Measurements from ENCODE around the gene KLHL11. TPM values are rescaled to one million over a fixed set of nuclear protein-coding genes. Genes with fewer than 3 reads are reported as not detected.
"Not testable (repeated sequence)": the region's sequence is repeated elsewhere in the genome, so short reads cannot be mapped to it uniquely, and the experiment has no call there.

KLHL11 gene
- total and polyA plus RNA-seq, 10 of the 15 experiments (the other 5 are each of a cell fraction or from before 2014, with no cell fraction given): 0.07 to 17.2 (median 10.1) TPM

DNA sequence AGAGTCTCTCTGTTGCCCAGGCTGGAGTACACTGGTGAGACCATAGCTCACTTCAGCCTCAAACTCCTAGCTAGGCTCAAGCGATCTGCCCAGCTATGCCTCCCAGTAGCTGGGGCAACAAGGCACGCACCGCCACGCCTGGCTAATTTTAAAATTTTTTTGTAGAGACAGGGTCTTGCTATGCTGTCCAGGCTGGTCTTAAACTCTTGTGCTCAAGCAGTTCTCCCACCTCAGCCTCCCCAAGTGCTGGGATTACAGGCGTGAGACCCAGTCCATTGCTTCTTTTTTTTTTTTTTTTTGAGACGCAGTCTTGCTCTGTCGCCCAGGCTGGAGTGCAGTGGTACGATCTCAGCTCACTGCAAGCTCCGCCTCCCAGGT lies 9.1 kb upstream of the KLHL11 start:
- RAD21 ChIA-PET (ENCODE audit: unreplicated experiment); H3K9ac ChIP-seq (ENCODE audit: control insufficient read depth, insufficient read depth, low read length); intact Hi-C loops (cut with micrococcal nuclease; ENCODE audit: unreplicated experiment); H2AFZ ChIP-seq (ENCODE audit: control insufficient read depth, low read depth, low read length); H3K27ac ChIP-seq (ENCODE audit: control insufficient read depth, insufficient read depth); H3K27me3 ChIP-seq (replicated peaks in 1 of 2; ENCODE audit: control insufficient read depth in 2 of 2, insufficient read depth in 2 of 2, low read length in 1 of 2); H3K4me1 ChIP-seq (ENCODE audit: control insufficient read depth, insufficient read depth, low read length); H4K20me1 ChIP-seq (ENCODE audit: control insufficient read depth, insufficient read depth); SMC1A ChIA-PET (ENCODE audit: uncharacterized antibody, unreplicated experiment); BruUV-seq (replicated peaks); FAIRE-seq; DNase-seq (ENCODE audit: low read depth, low spot score); H3K4me2 ChIP-seq (ENCODE audit: control insufficient read depth, insufficient read depth); ATAC-seq; POLR2A ChIA-PET; H3K79me2 ChIP-seq (ENCODE audit: control insufficient read depth, insufficient read depth, low read length); H3K4me3 ChIP-seq; CTCF ChIA-PET; H3K9me3 ChIP-seq (replicated peaks; ENCODE audit: control insufficient read depth, insufficient read depth, low read length); in situ Hi-C loops (cut with MboI): not testable (repeated sequence)
- WGBS (ENCODE audit: insufficient coverage, insufficient replicate concordance, low lambda C conversion rate, missing lambda C conversion rate): 100% methylated on average over 5 of the region's 9 CpGs
- peaks cover 33 to 34% of the 10 kb centered on the region in 2 experiments for H3K36me3 ChIP-seq (ENCODE audit: control insufficient read depth in 2 of 2, insufficient read depth in 2 of 2, low read length in 1 of 2)

DNA sequence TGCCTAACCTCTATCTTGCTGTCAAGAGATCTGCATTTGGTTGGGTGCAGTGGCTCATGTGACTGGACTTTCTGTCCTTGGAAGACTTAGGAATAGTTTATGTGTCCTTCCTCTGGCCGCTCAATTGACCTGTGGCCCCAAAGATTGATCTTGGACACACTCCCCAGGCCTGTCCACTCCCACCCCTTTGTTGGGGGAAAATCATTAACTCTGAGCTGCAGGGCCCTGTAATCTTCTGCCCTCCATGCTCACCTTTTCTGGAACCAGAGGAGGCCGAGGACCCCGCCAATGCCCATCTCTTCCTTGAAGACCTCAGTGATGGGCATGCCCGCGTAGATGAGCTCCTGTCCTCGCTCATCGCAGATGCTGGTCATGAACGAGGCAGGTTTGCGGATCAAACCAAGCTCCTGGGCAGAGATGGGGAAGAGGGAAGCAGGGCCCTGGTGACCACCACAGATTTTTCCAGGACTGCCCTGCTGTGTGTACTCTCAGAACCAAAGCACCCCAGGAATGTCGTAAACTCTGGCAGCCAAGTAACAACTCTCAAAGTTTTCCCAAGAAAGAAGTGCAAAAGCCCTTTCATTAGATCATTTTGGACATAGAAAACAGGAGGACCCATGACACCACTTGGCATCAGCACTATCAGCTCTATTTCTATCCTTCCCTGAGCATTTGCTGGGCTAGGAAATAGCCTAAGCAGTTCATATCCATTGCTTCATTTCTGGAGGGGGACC lies 8.5 kb upstream of the KLHL11 start:
- H3K79me2 ChIP-seq (ENCODE audit: control insufficient read depth, insufficient read depth, low read length): no peaks in the 10 kb centered on the region
- no peak for FAIRE-seq
- in situ Hi-C loops (cut with MboI) (no loop called here), intact Hi-C loops (cut with micrococcal nuclease; ENCODE audit: unreplicated experiment) (no loop called here)
- peaks cover 30 to 35% of the 10 kb centered on the region in 2 experiments for H3K36me3 ChIP-seq (ENCODE audit: control insufficient read depth in 2 of 2, insufficient read depth in 2 of 2, low read length in 1 of 2)
- WGBS (ENCODE audit: insufficient coverage, insufficient replicate concordance, low lambda C conversion rate, missing lambda C conversion rate): 99% methylated on average over 10 of the region's 10 CpGs
- H3K4me3 ChIP-seq: no peak overlapping the region
- ATAC-seq: no peak
- DNase-seq (ENCODE audit: low read depth, low spot score): no peak
- ChIA-PET RAD21 (ENCODE audit: unreplicated experiment) (no interaction called here), CTCF (no interaction called here), POLR2A (interaction anchor here (0.6 kb wide), 1 partner anchor 20 kb away, joined by 4 read pairs; no protein-coding TSS in a partner anchor), SMC1A (ENCODE audit: uncharacterized antibody, unreplicated experiment) (no interaction called here)
- H3K9ac ChIP-seq (ENCODE audit: control insufficient read depth, insufficient read depth, low read length): no peak overlapping the region
- H3K27ac ChIP-seq (ENCODE audit: control insufficient read depth, insufficient read depth): no peak overlapping the region
- H3K4me2 ChIP-seq (ENCODE audit: control insufficient read depth, insufficient read depth): no peak overlapping the region
- no peaks in the 10 kb centered on the region; the same call in 1 of the 2 replicates for H4K20me1 ChIP-seq (ENCODE audit: control insufficient read depth, insufficient read depth)
- H2AFZ ChIP-seq (ENCODE audit: control insufficient read depth, low read depth, low read length): no peak overlapping the region
- H3K27me3 ChIP-seq (replicated peaks in 1 of 2; ENCODE audit: control insufficient read depth in 2 of 2, insufficient read depth in 2 of 2, low read length in 1 of 2): no peaks in the 10 kb centered on the region
- no peaks in the 10 kb centered on the region for H3K4me1 ChIP-seq (ENCODE audit: control insufficient read depth, insufficient read depth, low read length)
- no TSS peak for BruUV-seq (replicated peaks)
- no peaks in the 10 kb centered on the region for H3K9me3 ChIP-seq (replicated peaks; ENCODE audit: control insufficient read depth, insufficient read depth, low read length)
- TF ChIP-seq STAT1 (conservative IDR thresholded peaks at IDR 0.05) (no peak), NFIC (IDR thresholded peaks at IDR 0.05; ENCODE audit: low read depth, low read length) (no peak), ZNF207 (IDR thresholded peaks at IDR 0.05; ENCODE audit: borderline replicate concordance) (no peak), EED (IDR thresholded peaks at IDR 0.05; ENCODE audit: low read depth) (no peak), LARP7 (IDR thresholded peaks at IDR 0.05) (no peak), MEF2B (IDR thresholded peaks at IDR 0.05; ENCODE audit: partially characterized antibody, poor library complexity, severe bottlenecking) (no peak), USF1 (IDR thresholded peaks at IDR 0.05; ENCODE audit: borderline replicate concordance, extremely low read length, insufficient read depth, low read depth, low read length) (no peak), ESRRA (IDR thresholded peaks at IDR 0.05; ENCODE audit: low read length) (no peak), BACH1 (IDR thresholded peaks at IDR 0.05; ENCODE audit: borderline replicate concordance) (no peak)
- TF ChIP-seq, protein P1, sequence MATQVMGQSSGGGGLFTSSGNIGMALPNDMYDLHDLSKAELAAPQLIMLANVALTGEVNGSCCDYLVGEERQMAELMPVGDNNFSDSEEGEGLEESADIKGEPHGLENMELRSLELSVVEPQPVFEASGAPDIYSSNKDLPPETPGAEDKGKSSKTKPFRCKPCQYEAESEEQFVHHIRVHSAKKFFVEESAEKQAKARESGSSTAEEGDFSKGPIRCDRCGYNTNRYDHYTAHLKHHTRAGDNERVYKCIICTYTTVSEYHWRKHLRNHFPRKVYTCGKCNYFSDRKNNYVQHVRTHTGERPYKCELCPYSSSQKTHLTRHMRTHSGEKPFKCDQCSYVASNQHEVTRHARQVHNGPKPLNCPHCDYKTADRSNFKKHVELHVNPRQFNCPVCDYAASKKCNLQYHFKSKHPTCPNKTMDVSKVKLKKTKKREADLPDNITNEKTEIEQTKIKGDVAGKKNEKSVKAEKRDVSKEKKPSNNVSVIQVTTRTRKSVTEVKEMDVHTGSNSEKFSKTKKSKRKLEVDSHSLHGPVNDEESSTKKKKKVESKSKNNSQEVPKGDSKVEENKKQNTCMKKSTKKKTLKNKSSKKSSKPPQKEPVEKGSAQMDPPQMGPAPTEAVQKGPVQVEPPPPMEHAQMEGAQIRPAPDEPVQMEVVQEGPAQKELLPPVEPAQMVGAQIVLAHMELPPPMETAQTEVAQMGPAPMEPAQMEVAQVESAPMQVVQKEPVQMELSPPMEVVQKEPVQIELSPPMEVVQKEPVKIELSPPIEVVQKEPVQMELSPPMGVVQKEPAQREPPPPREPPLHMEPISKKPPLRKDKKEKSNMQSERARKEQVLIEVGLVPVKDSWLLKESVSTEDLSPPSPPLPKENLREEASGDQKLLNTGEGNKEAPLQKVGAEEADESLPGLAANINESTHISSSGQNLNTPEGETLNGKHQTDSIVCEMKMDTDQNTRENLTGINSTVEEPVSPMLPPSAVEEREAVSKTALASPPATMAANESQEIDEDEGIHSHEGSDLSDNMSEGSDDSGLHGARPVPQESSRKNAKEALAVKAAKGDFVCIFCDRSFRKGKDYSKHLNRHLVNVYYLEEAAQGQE (IDR thresholded peaks at IDR 0.05; ENCODE audit: low read depth, low read length): no peak
- TF ChIP-seq, protein P2, sequence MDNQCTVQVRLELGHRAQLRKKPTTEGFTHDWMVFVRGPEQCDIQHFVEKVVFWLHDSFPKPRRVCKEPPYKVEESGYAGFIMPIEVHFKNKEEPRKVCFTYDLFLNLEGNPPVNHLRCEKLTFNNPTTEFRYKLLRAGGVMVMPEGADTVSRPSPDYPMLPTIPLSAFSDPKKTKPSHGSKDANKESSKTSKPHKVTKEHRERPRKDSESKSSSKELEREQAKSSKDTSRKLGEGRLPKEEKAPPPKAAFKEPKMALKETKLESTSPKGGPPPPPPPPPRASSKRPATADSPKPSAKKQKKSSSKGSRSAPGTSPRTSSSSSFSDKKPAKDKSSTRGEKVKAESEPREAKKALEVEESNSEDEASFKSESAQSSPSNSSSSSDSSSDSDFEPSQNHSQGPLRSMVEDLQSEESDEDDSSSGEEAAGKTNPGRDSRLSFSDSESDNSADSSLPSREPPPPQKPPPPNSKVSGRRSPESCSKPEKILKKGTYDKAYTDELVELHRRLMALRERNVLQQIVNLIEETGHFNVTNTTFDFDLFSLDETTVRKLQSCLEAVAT (IDR thresholded peaks at IDR 0.05): no peak
